ENCODE measurements around the gene CAPNS2. TPM values are rescaled to one million over a fixed set of nuclear protein-coding genes. Genes with fewer than 3 reads are reported as not detected.
A peak's percentile ranks its signal among the peaks of the same experiment; 100 is the strongest.

The CAPNS2 gene
- total RNA-seq, 1 donor from 2014 or later = 3.4 TPM

DNA sequence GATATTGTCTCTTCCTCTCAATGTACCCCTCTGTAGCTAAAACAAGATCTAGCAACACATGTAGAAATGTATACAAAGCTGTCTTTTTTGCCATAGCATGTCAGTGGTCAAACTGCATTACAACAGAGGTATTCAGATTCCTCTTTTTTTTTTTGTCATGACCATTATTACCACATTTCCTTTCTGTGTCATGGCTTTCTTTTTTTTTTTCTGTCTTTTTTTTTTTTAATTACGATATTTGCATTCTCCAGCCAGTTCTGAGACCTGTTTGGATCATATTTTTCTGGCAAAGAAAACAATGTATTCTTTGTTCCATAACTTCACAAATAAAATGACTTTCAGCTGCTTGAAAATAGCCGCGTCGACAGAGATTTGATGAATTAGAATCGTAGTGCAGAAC, 27.4 kb upstream of the CAPNS2 start:
- no peak overlapping the region for H3K4me2 ChIP-seq (ENCODE audit: low read length)

DNA sequence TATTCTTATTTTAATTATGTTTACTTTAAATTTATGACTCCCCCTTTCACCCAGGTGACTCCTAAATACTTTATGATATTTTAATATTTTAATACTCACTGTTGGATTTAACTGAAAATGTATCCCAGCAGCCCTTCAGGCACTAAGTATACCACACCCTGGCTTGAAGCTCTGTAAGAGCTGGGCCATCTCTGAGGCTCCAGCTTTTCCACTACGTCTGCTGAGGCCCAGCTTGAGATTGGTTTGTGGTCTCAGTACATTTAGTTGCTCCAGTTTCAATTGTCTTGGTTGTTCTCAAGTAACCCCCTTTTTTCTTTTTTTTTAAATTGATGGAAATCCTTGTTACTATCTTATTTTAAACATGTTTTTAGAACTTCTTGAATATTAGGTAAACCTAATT, 27.0 kb upstream of the CAPNS2 start:
- H3K4me1 Mint-ChIP-seq (ENCODE audit: low read depth, unreplicated experiment) = peaks cover 17% of the 10 kb centered on the region

More for the DNA sequence above, 27.4 kb upstream of the CAPNS2 start:
- Histone ChIP-seq H3K4me1 (ENCODE audit: insufficient read depth, low read length) (peaks cover 13% of the 10 kb centered on the region), H4K20me1 (ENCODE audit: insufficient read depth, low read length) (peaks cover 3% of the 10 kb centered on the region), H3K9ac (ENCODE audit: low read length) (no peak overlapping the region), H3K79me2 (ENCODE audit: insufficient read depth, low read length) (no peaks in the 10 kb centered on the region), H3K9me3 (ENCODE audit: insufficient read depth, low read depth, low read length) (no peaks in the 10 kb centered on the region), H3K4me3 (ENCODE audit: insufficient read depth, low read depth, low read length) (no peak overlapping the region), H3K27ac (ENCODE audit: low read depth, low read length) (no peak overlapping the region), H2AFZ (ENCODE audit: low read depth, low read length) (no peak overlapping the region), H3K27me3 (ENCODE audit: insufficient read depth, low read length) (no peaks in the 10 kb centered on the region), H3K36me3 (ENCODE audit: insufficient read depth, low read length) (peaks cover 12% of the 10 kb centered on the region)
- H3K36me3 Mint-ChIP-seq (ENCODE audit: low read depth, unreplicated experiment) = peaks cover 9% of the 10 kb centered on the region
- peaks cover 17% of the 10 kb centered on the region for H3K4me1 Mint-ChIP-seq (ENCODE audit: low read depth, unreplicated experiment)
- no peaks in the 10 kb centered on the region for H3K27me3 Mint-ChIP-seq (ENCODE audit: low read depth, unreplicated experiment)
- H3K27ac Mint-ChIP-seq (ENCODE audit: unreplicated experiment) = peak overlapping the region; percentile 41
- H3K9me3 Mint-ChIP-seq (ENCODE audit: unreplicated experiment) = no peaks in the 10 kb centered on the region
- no peak for FAIRE-seq
- no peak for DNase-seq (ENCODE audit: low read depth)
- H3K4me3 Mint-ChIP-seq (ENCODE audit: unreplicated experiment) = no peak overlapping the region
- TF ChIP-seq, protein P1, sequence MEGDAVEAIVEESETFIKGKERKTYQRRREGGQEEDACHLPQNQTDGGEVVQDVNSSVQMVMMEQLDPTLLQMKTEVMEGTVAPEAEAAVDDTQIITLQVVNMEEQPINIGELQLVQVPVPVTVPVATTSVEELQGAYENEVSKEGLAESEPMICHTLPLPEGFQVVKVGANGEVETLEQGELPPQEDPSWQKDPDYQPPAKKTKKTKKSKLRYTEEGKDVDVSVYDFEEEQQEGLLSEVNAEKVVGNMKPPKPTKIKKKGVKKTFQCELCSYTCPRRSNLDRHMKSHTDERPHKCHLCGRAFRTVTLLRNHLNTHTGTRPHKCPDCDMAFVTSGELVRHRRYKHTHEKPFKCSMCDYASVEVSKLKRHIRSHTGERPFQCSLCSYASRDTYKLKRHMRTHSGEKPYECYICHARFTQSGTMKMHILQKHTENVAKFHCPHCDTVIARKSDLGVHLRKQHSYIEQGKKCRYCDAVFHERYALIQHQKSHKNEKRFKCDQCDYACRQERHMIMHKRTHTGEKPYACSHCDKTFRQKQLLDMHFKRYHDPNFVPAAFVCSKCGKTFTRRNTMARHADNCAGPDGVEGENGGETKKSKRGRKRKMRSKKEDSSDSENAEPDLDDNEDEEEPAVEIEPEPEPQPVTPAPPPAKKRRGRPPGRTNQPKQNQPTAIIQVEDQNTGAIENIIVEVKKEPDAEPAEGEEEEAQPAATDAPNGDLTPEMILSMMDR (IDR thresholded peaks at IDR 0.05; ENCODE audit: insufficient read depth, low read depth, low read length) = no peak
- TF ChIP-seq EZH2 (IDR thresholded peaks at IDR 0.05; ENCODE audit: insufficient read depth, low read length) = no peak

DNA sequence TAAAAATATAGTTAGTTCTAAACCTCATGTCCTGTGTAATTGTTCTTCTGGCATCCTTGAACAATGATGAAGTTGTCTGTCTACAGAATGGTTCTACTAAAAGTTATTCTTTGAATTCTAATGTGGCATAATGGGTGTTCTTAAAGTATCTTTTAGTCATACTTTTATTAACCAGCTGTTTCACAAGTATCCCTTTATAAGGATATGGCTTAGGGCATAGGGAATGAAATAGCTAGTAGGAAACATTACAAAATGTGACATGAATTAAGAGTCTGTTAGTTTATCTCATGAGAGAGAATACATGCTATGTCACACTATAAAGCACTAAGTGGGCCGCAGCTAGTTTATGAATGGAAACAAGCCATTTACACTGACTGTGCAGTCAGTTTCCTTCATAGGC, 26.3 kb upstream of the CAPNS2 start:
- H4K20me1 ChIP-seq (ENCODE audit: insufficient read depth, low read length) = peaks cover 3% of the 10 kb centered on the region
- no peaks in the 10 kb centered on the region for H3K9me3 ChIP-seq (ENCODE audit: insufficient read depth, low read depth, low read length)
- no peaks in the 10 kb centered on the region for H3K27me3 ChIP-seq (ENCODE audit: insufficient read depth, low read length)
- FAIRE-seq (no peak), DNase-seq (ENCODE audit: low read depth) (no peak)
- Mint-ChIP-seq H3K27ac (ENCODE audit: unreplicated experiment) (no peak overlapping the region), H3K4me3 (ENCODE audit: unreplicated experiment) (no peak overlapping the region), H3K4me1 (ENCODE audit: low read depth, unreplicated experiment) (peaks cover 17% of the 10 kb centered on the region), H3K36me3 (ENCODE audit: low read depth, unreplicated experiment) (peaks cover 7% of the 10 kb centered on the region), H3K9me3 (ENCODE audit: unreplicated experiment) (no peaks in the 10 kb centered on the region), H3K27me3 (ENCODE audit: low read depth, unreplicated experiment) (no peaks in the 10 kb centered on the region)
- H3K79me2 ChIP-seq (ENCODE audit: insufficient read depth, low read length) = no peaks in the 10 kb centered on the region
- H2AFZ ChIP-seq (ENCODE audit: low read depth, low read length) = no peak overlapping the region
- no peak overlapping the region for H3K4me3 ChIP-seq (ENCODE audit: insufficient read depth, low read depth, low read length)
- no peak overlapping the region for H3K9ac ChIP-seq (ENCODE audit: low read length)
- peaks cover 13% of the 10 kb centered on the region for H3K4me1 ChIP-seq (ENCODE audit: insufficient read depth, low read length)
- H3K4me2 ChIP-seq (ENCODE audit: low read length) = no peak overlapping the region
- TF ChIP-seq, protein P1 (IDR thresholded peaks at IDR 0.05; ENCODE audit: insufficient read depth, low read depth, low read length) = no peak
- TF ChIP-seq EZH2 (IDR thresholded peaks at IDR 0.05; ENCODE audit: insufficient read depth, low read length) = no peak
- no peak overlapping the region for H3K27ac ChIP-seq (ENCODE audit: low read depth, low read length)
- H3K36me3 ChIP-seq (ENCODE audit: insufficient read depth, low read length) = peaks cover 12% of the 10 kb centered on the region

More for the DNA sequence above, 27.0 kb upstream of the CAPNS2 start:
- no peak overlapping the region for H3K4me2 ChIP-seq (ENCODE audit: low read length)
- no peak overlapping the region for H3K9ac ChIP-seq (ENCODE audit: low read length)
- H3K9me3 Mint-ChIP-seq (ENCODE audit: unreplicated experiment) = no peaks in the 10 kb centered on the region
- H3K79me2 ChIP-seq (ENCODE audit: insufficient read depth, low read length) = no peaks in the 10 kb centered on the region
- H3K36me3 Mint-ChIP-seq (ENCODE audit: low read depth, unreplicated experiment) = peaks cover 9% of the 10 kb centered on the region
- peaks cover 13% of the 10 kb centered on the region for H3K4me1 ChIP-seq (ENCODE audit: insufficient read depth, low read length)
- no peaks in the 10 kb centered on the region for H3K27me3 ChIP-seq (ENCODE audit: insufficient read depth, low read length)
- H3K9me3 ChIP-seq (ENCODE audit: insufficient read depth, low read depth, low read length) = no peaks in the 10 kb centered on the region
- no peaks in the 10 kb centered on the region for H3K27me3 Mint-ChIP-seq (ENCODE audit: low read depth, unreplicated experiment)
- no peak overlapping the region for H3K27ac ChIP-seq (ENCODE audit: low read depth, low read length)
- DNase-seq (ENCODE audit: low read depth) = no peak
- no peak for FAIRE-seq
- H3K36me3 ChIP-seq (ENCODE audit: insufficient read depth, low read length) = peaks cover 12% of the 10 kb centered on the region
- H3K4me3 ChIP-seq (ENCODE audit: insufficient read depth, low read depth, low read length) = no peak overlapping the region
- peaks cover 3% of the 10 kb centered on the region for H4K20me1 ChIP-seq (ENCODE audit: insufficient read depth, low read length)
- H2AFZ ChIP-seq (ENCODE audit: low read depth, low read length) = no peak overlapping the region
- TF ChIP-seq, protein P1 (IDR thresholded peaks at IDR 0.05; ENCODE audit: insufficient read depth, low read depth, low read length) = no peak
- TF ChIP-seq EZH2 (IDR thresholded peaks at IDR 0.05; ENCODE audit: insufficient read depth, low read length) = no peak
- no peak overlapping the region for H3K27ac Mint-ChIP-seq (ENCODE audit: unreplicated experiment)
- no peak overlapping the region for H3K4me3 Mint-ChIP-seq (ENCODE audit: unreplicated experiment)
